GM21723 (cell line): ENCODE measurements around the gene TROAP.
"Not testable (repeated sequence)": the region's sequence is repeated elsewhere in the genome, so short reads cannot be mapped to it uniquely, and the experiment has no call there.

ENCODE experiments used
- ATAC-seq: cut with Tn5 transposase; IDR thresholded peaks from one replicate; pipeline ENCODE4 v1.9.1; 2021; ENCODE audit warnings: mild to moderate bottlenecking, moderate library complexity; ENCODE audit not compliant: unreplicated experiment

The TROAP gene

GRCh38 chr12:49327887-49328286 is 4.8 kb downstream of the TROAP start:
- ATAC-seq, result no peak

GRCh38 chr12:49328816-49329215 is 5.8 kb downstream of the TROAP start:
- ATAC-seq, result no peak

GRCh38 chr12:49330032-49330619 is 7.1 kb downstream of the TROAP start:
- no peak for ATAC-seq

GRCh38 chr12:49330631-49331379 is 7.8 kb downstream of the TROAP start:
- ATAC-seq, result no peak

GRCh38 chr12:49331380-49332222 is 8.5 kb downstream of the TROAP start:
- ATAC-seq, result no peak

GRCh38 chr12:49332441-49332861 is 9.4 kb downstream of the TROAP start:
- no peak for ATAC-seq

- no peak for ATAC-seq
Observed at GRCh38 chr12:49332891-49333371, 9.9 kb downstream of the TROAP start.

GRCh38 chr12:49333778-49334177 is 10.7 kb downstream of the TROAP start:
- ATAC-seq, result not testable (repeated sequence)

GRCh38 chr12:49334226-49334625 is 11.2 kb downstream of the TROAP start:
- no peak for ATAC-seq

- ATAC-seq, result no peak
Observed at GRCh38 chr12:49334681-49335080, 11.6 kb downstream of the TROAP start.

- no peak for ATAC-seq
Observed at GRCh38 chr12:49335118-49335954, 12.3 kb downstream of the TROAP start.

GRCh38 chr12:49335955-49336644 is 13.0 kb downstream of the TROAP start:
- no peak for ATAC-seq

GRCh38 chr12:49336645-49337584 is 13.9 kb downstream of the TROAP start, which contains the start of gene C1QL4:
Gene C1QL4, minus strand, starts transcription at chr12:49337188. Its CDS starts 711 bp downstream, at chr12:49336477.
- peak; percentile 76 for ATAC-seq

GRCh38 chr12:49338830-49339463 is 15.9 kb downstream of the TROAP start:
- ATAC-seq, result no peak

GRCh38 chr12:49339464-49339861 is 16.4 kb downstream of the TROAP start:
- no peak for ATAC-seq

- no peak for ATAC-seq
Observed at GRCh38 chr12:49340095-49340870, 17.2 kb downstream of the TROAP start.

GRCh38 chr12:49340971-49341776 is 18.1 kb downstream of the TROAP start:
- no peak for ATAC-seq
